ENCODE results near the gene MRPL45.

The MRPL45 gene

GRCh38 chr17:38325221-38325851 lies 28.4 kb downstream of the MRPL45 start:
- DNase-seq: peak; percentile 55

DNA sequence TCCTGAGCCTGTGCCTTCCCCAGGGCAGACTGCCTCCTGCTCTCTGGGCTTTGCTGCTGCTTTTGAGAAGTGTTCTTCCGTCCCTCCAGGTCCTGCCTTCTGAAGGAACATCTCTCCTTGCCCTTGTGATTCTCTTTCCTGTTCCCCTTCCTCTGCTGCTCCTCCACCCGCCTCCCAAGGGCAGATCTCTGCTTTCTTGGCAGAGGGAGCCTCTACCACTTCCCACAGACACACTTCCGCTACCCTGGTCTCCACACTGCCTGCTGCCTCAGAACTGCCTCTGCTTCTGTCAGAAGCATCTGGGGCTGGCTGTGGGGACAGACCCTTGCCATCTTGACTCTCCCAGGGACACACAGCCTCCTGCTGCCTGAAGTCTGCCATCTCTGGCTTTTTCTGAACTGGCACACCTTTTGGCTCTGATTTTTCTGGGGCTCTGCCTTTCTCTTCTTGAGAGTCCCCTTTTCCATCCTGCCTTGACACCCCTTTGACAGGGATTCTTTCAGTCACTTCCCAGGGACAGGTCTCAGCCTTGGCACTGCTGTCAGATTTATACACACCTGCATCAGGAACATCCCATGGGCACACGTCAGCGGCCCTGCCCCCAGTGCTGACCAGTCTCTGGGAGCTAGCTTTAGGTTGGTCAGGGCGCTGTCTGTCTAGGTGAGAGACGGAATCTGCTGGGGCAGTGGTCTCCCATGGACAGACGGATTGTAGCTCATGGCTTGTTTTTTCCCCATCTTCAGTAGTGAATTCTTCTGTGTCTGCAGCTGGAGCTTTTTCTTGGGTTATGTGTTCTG lies 30.2 kb downstream of the MRPL45 start:
- DNase-seq: no peak

- DNase-seq: no peak
Observed at GRCh38 chr17:38327936-38328335, 31.0 kb downstream of the MRPL45 start.

DNA sequence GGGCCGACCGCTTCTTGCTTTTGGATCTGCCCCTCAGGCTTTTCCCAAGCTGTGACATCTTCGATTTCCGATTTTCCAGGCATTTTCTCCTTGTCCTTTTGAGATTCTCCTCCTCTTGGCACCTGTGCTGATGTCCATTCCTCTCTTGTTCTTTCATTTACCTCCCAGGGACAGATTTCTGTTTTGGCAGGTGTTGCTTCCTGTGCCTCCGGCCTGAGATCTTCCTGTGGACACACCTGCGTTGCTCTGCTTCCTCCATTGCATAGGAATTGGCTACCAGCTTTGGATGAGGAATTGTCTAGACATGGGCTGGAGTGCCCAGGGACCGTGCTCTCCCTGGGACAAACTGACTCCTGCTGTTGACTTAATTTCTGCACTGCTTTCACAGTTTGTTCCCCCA lies 31.7 kb downstream of the MRPL45 start:
- no peak for DNase-seq

- DNase-seq: no peak
Observed at GRCh38 chr17:38329284-38329683, 32.3 kb downstream of the MRPL45 start.

DNA sequence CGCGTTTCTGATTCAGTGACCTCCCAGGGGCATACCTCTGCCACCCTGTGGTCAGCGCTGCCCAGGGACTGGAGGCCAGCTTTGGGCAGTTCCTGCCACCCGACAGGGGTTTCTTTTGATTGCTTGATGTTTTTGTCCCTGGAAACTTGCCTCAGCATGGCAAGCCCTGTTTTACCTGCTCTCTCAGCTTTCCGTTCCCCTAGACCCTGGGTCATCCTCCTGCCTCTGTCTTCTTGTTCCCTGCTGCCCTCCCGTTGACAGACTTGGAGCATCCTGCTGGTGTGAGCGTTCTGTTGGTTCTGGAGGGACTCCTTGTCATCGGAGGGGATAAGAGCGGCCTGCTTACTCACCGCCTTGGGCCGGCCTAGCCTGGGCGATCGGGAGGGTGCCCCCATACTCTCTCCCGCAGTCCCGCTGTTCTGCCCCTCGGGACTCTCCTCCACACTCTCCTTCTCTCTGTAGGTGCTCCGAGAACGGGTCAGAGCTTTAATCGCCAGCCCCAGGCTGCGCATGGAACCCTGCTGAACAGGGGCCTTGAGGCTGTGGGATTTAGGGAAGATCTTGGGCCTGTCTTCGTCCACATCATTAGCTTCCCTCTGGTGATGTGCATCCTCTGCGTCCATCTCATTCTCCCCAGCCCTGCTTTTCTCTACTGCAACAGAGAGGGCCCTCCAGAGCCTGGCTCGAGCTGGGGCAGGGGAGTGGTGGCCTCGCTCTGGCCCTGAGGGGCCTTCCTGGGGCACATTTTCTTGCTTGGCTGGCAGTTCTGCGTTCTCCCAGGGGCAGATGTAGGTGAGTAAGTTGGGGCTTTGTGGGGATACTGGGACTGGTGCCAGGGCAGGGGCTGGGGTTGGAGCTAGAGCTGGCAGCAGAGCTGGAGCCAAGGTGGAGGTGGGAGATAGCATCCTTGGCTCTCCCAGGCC lies 33.1 kb downstream of the MRPL45 start:
- no peak for DNase-seq

DNA sequence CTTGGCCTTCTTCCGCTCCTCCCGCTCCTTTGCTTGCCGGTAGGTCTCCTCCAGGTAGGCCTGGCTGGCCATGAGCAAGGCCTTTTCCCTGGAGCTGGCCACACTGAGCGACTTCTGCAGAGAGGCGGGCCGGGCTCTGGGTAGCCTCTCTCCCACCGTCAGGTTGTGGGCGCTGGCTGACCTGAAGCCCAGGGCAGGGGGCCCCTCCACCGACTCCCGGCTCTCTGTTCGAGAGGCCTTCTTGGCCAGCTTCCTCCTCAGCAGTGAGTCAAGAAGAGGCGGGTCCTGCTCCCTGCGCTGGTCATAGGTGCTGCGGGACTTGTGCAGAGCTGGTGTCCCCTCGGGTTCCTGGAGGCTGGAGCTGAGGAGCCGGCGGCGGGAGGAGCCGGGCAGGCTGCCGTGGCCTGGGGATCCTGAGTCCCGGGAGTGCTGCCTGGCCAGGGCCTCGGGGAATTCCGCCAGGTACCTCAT lies 34.0 kb downstream of the MRPL45 start:
- DNase-seq: no peak

- DNase-seq: no peak
Observed at GRCh38 chr17:38332735-38333134, 35.8 kb downstream of the MRPL45 start.

GRCh38 chr17:38333635-38334295 lies 36.8 kb downstream of the MRPL45 start:
- DNase-seq: no peak

DNA sequence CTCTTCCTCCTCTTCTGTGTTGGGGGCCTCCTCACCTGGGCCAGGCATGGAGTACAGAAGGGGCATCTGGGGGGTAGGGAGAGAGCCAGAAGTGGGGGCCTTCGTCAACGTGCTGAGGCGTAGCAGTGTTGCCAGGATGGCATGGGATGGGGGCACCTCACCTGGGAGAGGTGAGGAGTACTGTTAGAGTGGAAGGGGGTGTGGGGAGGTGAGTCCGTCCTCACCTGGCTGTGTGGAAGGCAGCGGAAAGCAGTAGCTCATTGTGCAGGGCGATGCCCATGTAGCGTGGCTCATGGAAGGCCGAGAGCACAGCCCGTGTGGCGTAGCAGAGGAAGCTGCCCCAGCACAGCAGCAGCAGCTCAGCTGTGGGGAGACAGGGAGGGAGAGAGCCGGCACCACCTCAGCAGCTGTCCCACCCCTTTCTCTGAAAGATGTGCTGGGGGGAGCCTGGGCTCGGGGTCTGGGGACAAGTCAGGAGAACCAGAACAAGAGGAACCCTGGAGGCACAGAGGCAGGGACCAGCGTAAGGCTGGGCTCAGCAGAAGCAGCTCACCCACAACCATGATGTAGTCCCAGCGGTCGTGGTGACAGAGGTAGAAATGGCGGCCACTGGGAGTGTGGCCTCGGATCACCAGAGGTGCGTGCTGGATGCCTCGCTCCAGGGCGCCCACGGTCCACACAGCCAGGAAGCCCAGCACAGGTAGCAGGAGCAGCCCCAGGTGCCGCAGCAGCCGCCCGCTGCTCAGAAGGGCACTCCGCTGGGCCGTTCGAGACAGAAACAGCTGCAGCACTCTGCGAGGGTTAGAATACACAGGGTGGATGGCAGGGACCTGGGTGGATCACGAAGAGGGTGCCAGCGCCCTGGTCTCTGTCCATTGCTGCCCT lies 37.8 kb downstream of the MRPL45 start:
- DNase-seq: no peak

DNA sequence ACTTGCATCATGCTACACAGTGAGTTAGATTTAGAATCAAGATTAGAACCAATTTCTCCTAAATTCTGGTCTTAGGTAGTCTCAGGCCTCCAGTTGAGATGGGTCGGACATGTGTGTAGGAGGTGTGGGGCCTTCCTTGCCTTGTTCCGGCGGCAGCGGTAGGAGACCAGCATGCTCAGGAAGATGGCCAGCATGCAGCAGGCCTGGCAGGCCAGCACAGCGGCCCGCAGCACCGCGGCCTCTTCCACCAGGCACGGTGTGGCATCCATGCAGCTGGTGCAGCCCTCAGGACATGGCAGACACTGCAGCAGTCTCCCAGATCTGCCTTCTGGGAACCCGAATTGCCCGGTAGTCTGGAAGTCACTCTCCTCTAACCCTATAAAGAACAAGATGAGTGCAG lies 39.9 kb downstream of the MRPL45 start:
- DNase-seq: no peak

DNA sequence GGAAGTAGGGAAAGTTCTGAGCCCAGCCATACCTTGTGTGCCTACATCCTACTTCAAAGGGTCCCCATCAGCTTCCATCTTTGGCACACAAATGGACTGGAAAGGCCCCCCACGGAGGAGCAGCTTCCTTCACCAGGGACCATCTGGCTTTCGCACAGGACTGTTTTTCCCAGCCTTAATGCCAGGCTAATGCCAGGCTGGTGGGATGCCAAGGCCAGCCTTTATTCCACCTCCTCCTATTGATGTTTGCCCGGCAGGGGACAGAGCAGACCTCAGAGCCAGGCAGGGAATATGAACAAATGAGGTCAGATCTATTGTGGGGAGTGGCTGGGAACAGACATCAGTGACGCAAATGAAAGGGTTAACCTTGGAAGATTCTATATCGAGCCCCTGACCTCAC lies 41.1 kb downstream of the MRPL45 start:
- DNase-seq: no peak

DNA sequence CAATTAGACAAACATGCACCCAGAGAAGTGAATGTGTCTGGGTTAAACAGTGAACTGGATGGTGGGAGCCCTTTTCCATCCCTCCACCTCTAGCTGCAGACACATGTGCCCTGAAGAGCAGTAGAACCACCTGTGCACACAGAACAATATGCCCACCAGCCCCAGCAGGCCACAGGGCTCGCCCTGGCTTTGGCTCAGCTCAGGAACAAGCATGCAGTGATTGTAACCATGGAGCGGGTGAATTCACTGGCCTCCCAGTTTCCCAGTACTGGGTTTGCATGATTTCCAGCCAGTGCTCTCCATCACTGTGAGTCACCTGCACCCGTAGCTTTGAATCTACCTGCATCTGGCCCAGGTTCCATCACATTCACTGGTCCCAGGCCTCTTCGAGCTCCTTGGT lies 41.6 kb downstream of the MRPL45 start:
- DNase-seq: no peak

DNA sequence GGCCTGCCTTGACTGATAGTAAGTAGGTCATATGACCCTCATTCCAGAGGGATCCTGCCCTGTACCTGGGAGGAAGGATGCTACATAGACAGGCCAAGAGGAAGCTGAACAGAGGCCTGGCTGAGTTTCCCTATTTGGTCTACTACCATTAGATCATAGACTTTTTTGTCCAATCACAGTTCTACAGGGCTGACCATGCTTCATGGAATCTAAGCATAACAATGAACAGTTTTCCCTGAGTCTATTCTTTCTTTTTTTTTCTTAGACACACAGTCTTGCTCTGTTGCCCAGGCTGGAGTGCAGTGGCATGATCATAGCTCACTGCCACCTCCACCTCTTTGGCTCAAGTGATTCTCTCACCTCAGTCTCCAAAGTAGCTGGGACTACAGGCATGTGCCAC lies 42.9 kb downstream of the MRPL45 start:
- no peak for DNase-seq

GRCh38 chr17:38341035-38341721 lies 44.2 kb downstream of the MRPL45 start:
- peak; percentile 79 for DNase-seq

GRCh38 chr17:38342886-38343607 lies 46.1 kb downstream of the MRPL45 start:
- no peak for DNase-seq

DNA sequence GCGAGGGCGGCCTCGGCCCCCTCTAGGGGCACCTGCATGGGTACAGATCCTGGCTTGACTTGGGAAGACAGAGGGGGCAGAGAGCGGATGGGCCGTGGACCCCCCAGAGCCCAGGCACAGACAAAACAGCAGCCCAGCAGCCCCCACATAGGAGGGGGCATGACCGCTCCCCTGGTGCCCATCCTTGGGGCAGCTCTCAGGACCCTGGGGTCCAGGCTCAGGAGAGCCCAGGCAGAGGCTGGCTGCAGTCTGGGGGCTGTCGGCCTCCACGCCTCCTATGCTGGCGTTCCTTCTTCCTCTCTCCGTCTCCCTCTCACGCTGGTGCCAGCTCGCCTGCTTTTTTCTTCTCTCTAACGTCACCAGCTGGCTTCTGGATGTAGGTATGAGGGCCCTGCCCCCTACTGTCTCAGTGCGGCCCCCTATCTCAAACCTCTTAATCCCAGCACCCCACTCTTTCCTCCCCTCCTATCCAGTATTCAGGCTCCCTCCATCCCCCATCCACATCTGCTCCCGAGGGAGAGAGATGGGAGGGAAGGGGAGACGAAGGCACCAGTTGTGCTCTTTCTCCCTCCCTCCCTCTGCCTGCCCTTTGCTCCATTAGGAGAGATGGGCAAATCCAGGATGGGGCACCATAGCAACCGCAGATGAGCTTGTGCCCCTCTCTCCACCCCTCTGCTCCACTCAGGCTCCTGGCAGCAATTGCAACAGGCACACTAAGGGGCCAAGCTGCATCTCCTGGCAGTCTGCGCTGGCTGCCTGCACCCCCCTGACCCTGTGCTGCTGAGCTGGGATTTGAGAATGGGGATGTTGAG lies 46.8 kb downstream of the MRPL45 start, which contains the start of gene GPR179:
Gene GPR179 (minus strand): TSS at position 349 of the 812 bp plus-strand sequence. CDS start 167 bp downstream, at position 182.
- no peak for DNase-seq

DNA sequence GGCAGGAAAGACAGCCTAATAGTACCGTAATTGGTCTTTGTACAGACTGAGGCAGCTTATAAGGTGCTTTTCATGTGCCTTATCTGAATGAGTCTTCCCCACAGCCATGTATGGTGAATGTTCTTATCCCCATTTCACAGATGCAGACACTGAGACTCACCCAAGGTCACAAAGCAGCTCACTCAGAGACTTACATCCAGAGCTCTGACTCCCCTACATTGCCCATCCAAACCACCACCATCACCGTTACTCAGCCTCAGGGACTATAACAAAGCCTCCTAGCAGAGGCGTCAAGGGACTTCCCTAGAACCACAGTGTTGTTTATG lies 47.4 kb downstream of the MRPL45 start:
- DNase-seq: no peak

- DNase-seq: no peak
Observed at GRCh38 chr17:38345743-38346142, 48.8 kb downstream of the MRPL45 start.
